Measurements from ENCODE around the gene NQO2.

DNA sequence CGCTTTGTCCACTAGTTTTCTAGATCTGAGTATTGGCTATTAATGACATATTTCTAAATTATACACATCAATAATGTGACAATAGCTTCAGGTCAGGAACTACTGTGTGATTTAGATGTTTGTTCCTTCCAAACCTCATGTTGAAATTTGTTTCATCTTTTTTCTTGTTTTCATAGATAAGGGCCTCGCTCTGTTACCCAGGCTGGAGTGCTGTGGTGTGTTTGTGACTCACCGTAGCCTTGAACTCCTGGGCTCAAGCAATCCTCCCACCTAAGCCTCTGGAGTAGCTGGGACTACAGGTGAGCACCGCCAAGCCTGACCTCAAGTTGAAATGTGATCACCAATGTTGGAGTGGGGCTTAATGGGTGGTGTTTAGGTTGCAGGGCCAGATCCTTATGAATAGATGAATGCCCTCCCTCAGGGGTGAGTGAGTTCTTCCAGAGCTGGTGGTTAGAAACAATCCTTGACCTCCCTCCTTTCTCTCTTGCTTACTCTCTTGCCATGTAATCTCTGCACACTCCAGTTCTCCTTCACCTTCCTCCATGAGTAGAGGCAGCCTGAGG lies 5.9 kb upstream of the NQO2 start:
- TF ChIP-seq KLF10 (tag by site-specific recombination; IDR thresholded peaks at IDR 0.05) (no peak), ZNF660 (tag by site-specific recombination; IDR thresholded peaks at IDR 0.05) (no peak), MEIS1 (CRISPR knock-in tag; IDR thresholded peaks at IDR 0.05; ENCODE audit: borderline replicate concordance) (no peak), CTCF (tag by site-specific recombination; IDR thresholded peaks at IDR 0.05) (no peak), ZNF658 (tag by site-specific recombination; IDR thresholded peaks at IDR 0.05) (no peak), ZNF214 (tag by site-specific recombination; IDR thresholded peaks at IDR 0.05; ENCODE audit: borderline replicate concordance) (no peak), PRDM6 (tag by site-specific recombination; IDR thresholded peaks at IDR 0.05) (no peak), ZIC2 (tag by site-specific recombination; IDR thresholded peaks at IDR 0.05) (no peak)
- TF ChIP-seq, protein P1, sequence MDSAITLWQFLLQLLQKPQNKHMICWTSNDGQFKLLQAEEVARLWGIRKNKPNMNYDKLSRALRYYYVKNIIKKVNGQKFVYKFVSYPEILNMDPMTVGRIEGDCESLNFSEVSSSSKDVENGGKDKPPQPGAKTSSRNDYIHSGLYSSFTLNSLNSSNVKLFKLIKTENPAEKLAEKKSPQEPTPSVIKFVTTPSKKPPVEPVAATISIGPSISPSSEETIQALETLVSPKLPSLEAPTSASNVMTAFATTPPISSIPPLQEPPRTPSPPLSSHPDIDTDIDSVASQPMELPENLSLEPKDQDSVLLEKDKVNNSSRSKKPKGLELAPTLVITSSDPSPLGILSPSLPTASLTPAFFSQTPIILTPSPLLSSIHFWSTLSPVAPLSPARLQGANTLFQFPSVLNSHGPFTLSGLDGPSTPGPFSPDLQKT (IDR thresholded peaks at IDR 0.05; ENCODE audit: borderline replicate concordance, low read depth, low read length), result no peak
- TF ChIP-seq, protein P2, sequence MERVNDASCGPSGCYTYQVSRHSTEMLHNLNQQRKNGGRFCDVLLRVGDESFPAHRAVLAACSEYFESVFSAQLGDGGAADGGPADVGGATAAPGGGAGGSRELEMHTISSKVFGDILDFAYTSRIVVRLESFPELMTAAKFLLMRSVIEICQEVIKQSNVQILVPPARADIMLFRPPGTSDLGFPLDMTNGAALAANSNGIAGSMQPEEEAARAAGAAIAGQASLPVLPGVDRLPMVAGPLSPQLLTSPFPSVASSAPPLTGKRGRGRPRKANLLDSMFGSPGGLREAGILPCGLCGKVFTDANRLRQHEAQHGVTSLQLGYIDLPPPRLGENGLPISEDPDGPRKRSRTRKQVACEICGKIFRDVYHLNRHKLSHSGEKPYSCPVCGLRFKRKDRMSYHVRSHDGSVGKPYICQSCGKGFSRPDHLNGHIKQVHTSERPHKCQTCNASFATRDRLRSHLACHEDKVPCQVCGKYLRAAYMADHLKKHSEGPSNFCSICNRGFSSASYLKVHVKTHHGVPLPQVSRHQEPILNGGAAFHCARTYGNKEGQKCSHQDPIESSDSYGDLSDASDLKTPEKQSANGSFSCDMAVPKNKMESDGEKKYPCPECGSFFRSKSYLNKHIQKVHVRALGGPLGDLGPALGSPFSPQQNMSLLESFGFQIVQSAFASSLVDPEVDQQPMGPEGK (tag by site-specific recombination; IDR thresholded peaks at IDR 0.05), result no peak
